Measurements from ENCODE around the gene STIP1. TPM values are rescaled to one million over a fixed set of nuclear protein-coding genes. Genes with fewer than 3 reads are reported as not detected.
"Not testable (repeated sequence)": the region's sequence is repeated elsewhere in the genome, so short reads cannot be mapped to it uniquely, and the experiment has no call there.

STIP1 gene
- total RNA-seq, 1 donor from 2014 or later: 113 TPM

- no peak for DNase-seq (ENCODE audit: low spot score)
Measured at GRCh38 chr11:64157631-64158394, 28.2 kb upstream of the STIP1 start.

DNA sequence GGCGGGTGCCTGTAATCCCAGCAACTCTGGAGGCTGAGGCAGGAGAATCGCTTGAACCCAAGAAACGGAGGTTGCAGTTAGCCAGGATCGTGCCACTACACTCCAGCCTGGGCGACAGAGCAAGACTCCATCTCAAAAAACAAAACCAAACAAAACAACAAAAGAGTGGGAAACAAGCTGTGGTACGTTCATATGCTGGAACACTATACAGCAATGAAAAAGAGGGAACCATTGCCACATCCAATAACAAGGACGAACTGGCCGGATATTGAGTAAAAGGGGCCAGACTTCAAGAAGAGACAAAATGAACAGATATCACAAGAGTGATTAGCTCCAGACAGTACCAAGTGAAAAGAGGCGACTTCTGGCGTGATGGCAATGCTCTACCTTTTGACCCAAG is 24.9 kb upstream of the STIP1 start:
- no peak for DNase-seq (ENCODE audit: low spot score)

GRCh38 chr11:64162769-64163168 is 23.2 kb upstream of the STIP1 start:
- not testable (repeated sequence) for DNase-seq (ENCODE audit: low spot score)

DNA sequence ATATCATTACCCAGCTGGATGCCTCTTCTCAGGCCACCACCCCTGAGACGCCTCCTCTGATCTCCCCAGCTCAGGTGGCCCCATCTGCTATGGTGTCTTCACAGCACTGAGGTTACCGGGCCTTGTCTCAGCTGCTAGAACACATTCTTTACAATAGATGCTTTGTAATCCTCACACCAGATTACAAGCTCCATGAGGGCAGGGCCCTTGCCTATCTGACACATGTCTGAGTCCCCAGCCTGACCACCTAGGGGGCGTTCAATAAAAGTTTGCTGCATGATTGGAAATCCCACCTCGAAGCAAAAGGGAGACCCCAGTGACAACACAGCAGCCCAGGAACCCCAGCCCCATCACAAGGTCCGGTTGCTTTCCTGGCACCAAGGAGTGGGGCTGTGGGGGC is 22.0 kb upstream of the STIP1 start:
- no peak for DNase-seq (ENCODE audit: low spot score)

GRCh38 chr11:64164392-64165312 is 21.3 kb upstream of the STIP1 start:
- DNase-seq (ENCODE audit: low spot score): no peak

- DNase-seq (ENCODE audit: low spot score): no peak
Measured at GRCh38 chr11:64165481-64165841, 20.5 kb upstream of the STIP1 start.

DNA sequence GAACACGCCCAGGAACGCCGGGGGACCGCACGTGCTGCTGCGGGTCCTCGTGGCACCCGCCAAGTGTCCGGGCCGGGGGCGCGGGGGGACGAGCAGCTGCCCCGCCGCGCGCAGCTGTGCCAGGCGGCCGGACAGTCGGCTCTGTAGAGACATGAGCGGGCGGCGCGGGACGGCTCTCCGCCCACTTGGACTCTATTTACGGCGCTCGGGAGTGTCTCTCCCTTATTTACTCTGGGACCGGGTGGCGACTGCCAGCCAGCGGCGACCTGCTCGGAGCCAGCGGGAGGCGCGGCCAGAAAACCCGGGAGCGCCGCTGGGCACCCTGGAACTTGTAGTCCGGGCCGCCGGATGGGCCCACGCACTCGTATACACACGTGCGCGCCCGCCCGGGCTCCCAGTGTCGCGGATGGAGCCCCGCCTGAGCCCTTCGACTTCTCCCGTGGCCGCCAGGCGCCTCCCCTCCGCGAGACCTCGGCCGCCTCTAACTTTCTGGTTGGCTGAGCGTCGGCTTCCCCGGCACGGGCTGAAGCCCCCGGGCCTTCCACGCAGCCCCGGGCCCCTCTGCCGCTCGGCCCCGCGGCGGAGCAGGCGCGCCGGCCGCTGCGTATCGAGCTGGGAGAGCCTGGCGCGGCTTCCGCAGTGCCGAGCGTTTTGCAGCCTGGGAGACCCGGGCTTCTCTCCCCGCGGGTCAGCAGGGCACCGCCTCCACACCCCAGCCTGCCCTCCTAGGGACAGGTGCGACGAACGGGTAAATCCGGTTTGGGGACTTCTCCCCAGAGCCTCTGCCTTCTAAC is 19.9 kb upstream of the STIP1 start, which contains the start of gene MACROD1:
TSS of gene MACROD1 (minus strand) at position 272 of the 794 bp plus-strand sequence. CDS start at position 153, 119 bp downstream.
- peak; percentile 96 for DNase-seq (ENCODE audit: low spot score)

GRCh38 chr11:64170419-64170818 is 15.6 kb upstream of the STIP1 start:
- no peak for DNase-seq (ENCODE audit: low spot score)

DNA sequence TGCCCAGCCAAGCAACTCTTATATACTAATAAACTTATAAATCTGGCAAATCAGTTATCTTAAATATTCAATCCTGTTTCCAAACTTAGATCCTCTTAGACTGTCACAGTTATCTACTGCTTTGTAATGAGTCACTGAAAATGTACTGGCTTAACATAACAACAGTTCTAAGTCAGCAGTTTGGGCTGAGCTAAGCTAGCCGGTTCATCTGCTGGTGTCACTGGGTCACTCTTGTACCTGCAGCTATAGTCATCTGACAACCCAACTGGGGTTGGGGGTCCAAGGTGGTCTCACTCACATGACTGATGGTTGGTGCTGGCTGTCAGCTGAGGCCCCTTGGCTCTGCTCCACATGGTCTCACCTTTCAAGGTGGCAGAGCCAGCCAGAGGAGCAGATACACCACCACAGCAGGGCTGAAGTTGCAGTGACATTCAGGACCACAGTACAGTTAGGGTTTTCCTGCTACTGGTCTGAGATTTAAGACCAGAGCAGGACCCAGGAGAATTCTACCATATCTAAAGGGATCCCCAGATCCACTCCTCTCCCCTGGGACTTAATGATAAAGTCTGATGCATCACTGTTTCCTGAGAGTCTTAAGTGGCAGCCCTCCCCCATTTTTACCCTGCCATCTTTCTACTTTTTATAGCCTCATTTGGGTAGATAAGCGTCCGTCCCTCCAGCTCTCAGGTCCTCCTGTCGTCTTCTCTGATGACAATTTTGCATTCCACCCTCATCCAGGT is 12.2 kb upstream of the STIP1 start:
- no peak for DNase-seq (ENCODE audit: low spot score)

DNA sequence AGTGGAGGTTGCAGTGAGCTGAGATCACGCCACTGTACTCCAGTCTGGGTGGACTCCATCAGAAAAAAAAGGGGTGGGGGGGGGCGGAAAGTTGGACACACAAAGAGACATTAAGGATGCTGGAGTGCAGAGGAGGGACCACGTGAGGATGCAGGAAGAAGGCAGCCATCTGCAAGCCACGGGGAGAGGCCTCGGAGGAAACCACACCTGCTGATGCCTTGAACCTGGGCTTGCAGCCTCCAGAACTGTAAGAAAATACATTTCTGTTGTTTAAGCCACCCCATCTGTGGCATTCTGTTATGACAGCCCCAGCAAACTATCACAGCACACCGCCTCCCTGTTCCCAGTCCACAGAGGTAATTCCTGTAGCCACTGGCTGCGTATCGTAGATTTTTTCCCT is 9.2 kb upstream of the STIP1 start:
- no peak for DNase-seq (ENCODE audit: low spot score)

GRCh38 chr11:64178203-64178602 is 7.8 kb upstream of the STIP1 start:
- DNase-seq (ENCODE audit: low spot score): no peak

- DNase-seq (ENCODE audit: low spot score): no peak
Measured at GRCh38 chr11:64178951-64179639, 6.9 kb upstream of the STIP1 start.

DNA sequence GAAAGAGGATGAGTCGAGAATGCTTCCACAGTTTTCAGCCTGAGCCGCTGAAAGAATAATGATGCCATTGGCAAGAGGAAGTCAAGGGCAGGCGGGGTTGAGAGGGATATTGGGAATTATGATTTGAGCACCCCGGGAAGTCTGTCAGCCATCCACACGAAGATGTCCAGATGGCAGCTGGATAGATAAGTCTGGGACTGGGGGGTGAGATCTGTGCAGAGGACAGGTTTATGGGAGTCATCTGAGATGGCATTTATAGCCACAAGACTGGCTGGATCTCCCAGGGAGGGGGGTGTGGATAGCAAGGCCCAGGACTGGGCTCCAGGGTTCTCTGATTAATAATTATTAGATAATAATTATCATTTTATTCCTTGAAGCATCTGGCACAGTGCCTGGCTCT is 5.1 kb upstream of the STIP1 start:
- no peak for DNase-seq (ENCODE audit: low spot score)

GRCh38 chr11:64181506-64182411 is 4.2 kb upstream of the STIP1 start:
- peak; percentile 95 for DNase-seq (ENCODE audit: low spot score)

DNA sequence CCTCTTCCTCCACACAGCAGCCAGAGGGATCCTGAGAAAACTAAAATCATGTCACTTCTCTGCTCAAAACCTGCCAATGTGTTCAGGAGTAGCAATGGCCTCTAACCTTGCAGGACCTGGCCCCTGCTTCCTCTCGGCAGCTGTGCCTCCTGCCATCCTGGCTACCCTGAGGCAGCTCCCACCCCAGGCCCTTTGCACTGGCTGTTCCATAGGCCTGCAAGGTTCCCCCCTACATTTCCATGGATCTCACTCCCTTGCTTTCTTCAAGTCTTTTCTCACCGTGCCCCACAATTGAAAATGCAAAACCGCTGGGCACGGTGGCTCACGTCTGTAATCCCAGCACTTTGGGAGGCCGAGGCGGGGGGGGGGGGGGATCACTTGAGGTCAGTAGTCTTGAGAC is 2.1 kb upstream of the STIP1 start:
- no peak for DNase-seq (ENCODE audit: low spot score)

- DNase-seq (ENCODE audit: low spot score): peak; percentile 96
Measured at GRCh38 chr11:64185175-64185692, 737 bp upstream of the STIP1 start.

- no peak for DNase-seq (ENCODE audit: low spot score)
Measured at GRCh38 chr11:64186492-64187165, 658 bp downstream of the STIP1 start.

GRCh38 chr11:64192434-64192833 is 6.5 kb downstream of the STIP1 start:
- no peak for DNase-seq (ENCODE audit: low spot score)
